Ishikawa (cell line): ENCODE measurements around the gene OPHN1.

Experiments
- CEBPB ChIP-seq: IDR thresholded peaks from 2 replicates; pipeline ENCODE4 v1.6.1; 2012
- CREB1 ChIP-seq: IDR thresholded peaks from 2 replicates; pipeline ENCODE4 v1.6.1; 2012; ENCODE audit warnings: low read depth
- EGR1 ChIP-seq: IDR thresholded peaks from 2 replicates; pipeline ENCODE4 v1.6.1; 2012
- EP300 ChIP-seq: IDR thresholded peaks from 2 replicates; pipeline ENCODE4 v1.6.1; 2012; ENCODE audit warnings: borderline replicate concordance
- FOXM1 ChIP-seq: IDR thresholded peaks from 2 replicates; pipeline ENCODE4 v1.6.1; 2012; ENCODE audit warnings: low read depth, borderline replicate concordance
- MAX ChIP-seq: IDR thresholded peaks from 2 replicates; pipeline ENCODE4 v1.6.1; 2012
- NFIC ChIP-seq: IDR thresholded peaks from 2 replicates; pipeline ENCODE4 v1.6.1; 2012
- RAD21 ChIP-seq: IDR thresholded peaks from 2 replicates; pipeline ENCODE4 v1.6.1; 2012; ENCODE audit warnings: low read depth
- REST ChIP-seq: IDR thresholded peaks from 2 replicates; pipeline ENCODE4 v1.6.1; 2012; ENCODE audit warnings: low read depth, mild to moderate bottlenecking
- TAF1 ChIP-seq: IDR thresholded peaks from 2 replicates; pipeline ENCODE4 v1.6.1; 2012; ENCODE audit warnings: low read depth, mild to moderate bottlenecking
- TCF12 ChIP-seq: IDR thresholded peaks from 2 replicates; pipeline ENCODE4 v1.6.1; 2012; ENCODE audit warnings: low read depth
- TEAD4 ChIP-seq: IDR thresholded peaks from 2 replicates; pipeline ENCODE4 v1.6.1; 2012
- USF1 ChIP-seq: IDR thresholded peaks from 2 replicates; pipeline ENCODE4 v1.6.1; 2012
- YY1 ChIP-seq: IDR thresholded peaks from 2 replicates; pipeline ENCODE4 v1.6.1; 2012; ENCODE audit warnings: low read depth
- ZBTB7A ChIP-seq: IDR thresholded peaks from 2 replicates; pipeline ENCODE4 v1.6.1; 2012; ENCODE audit warnings: low read depth

OPHN1 gene

GRCh38 chrX:68433155-68433980, at the start of gene OPHN1:
OPHN1 (minus strand) TSS chrX:68433495; CDS start chrX:68433020, 475 bp downstream.
- TF ChIP-seq EP300: no peak
- no peak for TF ChIP-seq CEBPB
- TF ChIP-seq TAF1: peak; percentile 57
- no peak for TF ChIP-seq TCF12
- peak; percentile 48; the same call in 1 of the 2 replicates for TF ChIP-seq MAX
- no peak for TF ChIP-seq REST
- no peak for TF ChIP-seq ZBTB7A
- TF ChIP-seq USF1: peak; percentile 35; the same call in 1 of the 2 replicates
- TF ChIP-seq FOXM1: no peak
- TF ChIP-seq RAD21: no peak
- TF ChIP-seq EGR1: no peak
- TF ChIP-seq TEAD4: 0 out of 2 replicates have a peak, but pooled peaks have one; percentile 7
- TF ChIP-seq NFIC: no peak
- TF ChIP-seq YY1: no peak
- 0 out of 2 replicates have a peak, but pooled peaks have one; percentile 13 for TF ChIP-seq CREB1

- TF ChIP-seq TCF12: no peak
- no peak for TF ChIP-seq TAF1
- TF ChIP-seq RAD21: no peak
- TF ChIP-seq MAX: no peak
- no peak for TF ChIP-seq USF1
- no peak for TF ChIP-seq CREB1
- no peak for TF ChIP-seq REST
- no peak for TF ChIP-seq EGR1
These were observed 47.7 kb upstream of the OPHN1 start for GRCh38 chrX:68480969-68481368.

- TF ChIP-seq USF1 (no peak), MAX (no peak), EGR1 (no peak), FOXM1 (no peak), CEBPB (no peak), RAD21 (no peak), TEAD4 (no peak), TCF12 (no peak), CREB1 (no peak), TAF1 (no peak), EP300 (no peak), NFIC (no peak), REST (no peak), YY1 (no peak), ZBTB7A (no peak)
These were observed 31.5 kb upstream of the OPHN1 start for GRCh38 chrX:68464796-68465195.
